Ammon's horn (tissue), 1 donor: Measurements from ENCODE around the gene PRM3.

Source experiments
- DNase-seq: peaks from one replicate; pipeline ENCODE4 v3.0.0-alpha.2; 2016; ENCODE audit warnings: low spot score

Gene PRM3

GRCh38 chr16:11272921-11273720, at the start of gene PRM3:
Gene PRM3, minus strand, starts transcription at chr16:11273629. Its CDS starts 34 bp downstream, at chr16:11273595.
- no peak for DNase-seq

- no peak for DNase-seq
These were observed 49.4 kb upstream of the PRM3 start for GRCh38 chr16:11322823-11323222.

- no peak for DNase-seq
These were observed 48.2 kb upstream of the PRM3 start for GRCh38 chr16:11321662-11322061.

- no peak for DNase-seq
These were observed 46.7 kb upstream of the PRM3 start for GRCh38 chr16:11320170-11320569.

GRCh38 chr16:11319529-11320146, 46.2 kb upstream of the PRM3 start:
- no peak for DNase-seq

- DNase-seq, result no peak
These were observed 45.4 kb upstream of the PRM3 start for GRCh38 chr16:11318817-11319216.

- no peak for DNase-seq
These were observed 43.0 kb upstream of the PRM3 start for GRCh38 chr16:11316331-11317015.

- no peak for DNase-seq
These were observed 42.1 kb upstream of the PRM3 start for GRCh38 chr16:11315510-11315909.

GRCh38 chr16:11314309-11314894, 41.0 kb upstream of the PRM3 start:
- DNase-seq, result no peak

- no peak for DNase-seq
These were observed 40.3 kb upstream of the PRM3 start for GRCh38 chr16:11313493-11314308.

GRCh38 chr16:11312718-11313492, 39.5 kb upstream of the PRM3 start:
- DNase-seq, result no peak

- DNase-seq, result no peak
These were observed 37.6 kb upstream of the PRM3 start for GRCh38 chr16:11310997-11311561.

GRCh38 chr16:11310634-11310977, 37.2 kb upstream of the PRM3 start:
- no peak for DNase-seq

GRCh38 chr16:11309895-11310633, 36.6 kb upstream of the PRM3 start:
- no peak for DNase-seq

GRCh38 chr16:11308493-11309283, 35.3 kb upstream of the PRM3 start:
- DNase-seq, result no peak

GRCh38 chr16:11307639-11308492, 34.4 kb upstream of the PRM3 start:
- no peak for DNase-seq

- no peak for DNase-seq
These were observed 33.7 kb upstream of the PRM3 start for GRCh38 chr16:11306997-11307638.

GRCh38 chr16:11306381-11306780, 33.0 kb upstream of the PRM3 start:
- no peak for DNase-seq
